Measurements from ENCODE around the gene CDC14A. TPM values are rescaled to one million over a fixed set of nuclear protein-coding genes. Genes with fewer than 3 reads are reported as not detected.
A peak's percentile ranks its signal among the peaks of the same experiment; 100 is the strongest.

The CDC14A gene
- total RNA-seq, 1 donor from 2014 or later, result 17.8 TPM

DNA sequence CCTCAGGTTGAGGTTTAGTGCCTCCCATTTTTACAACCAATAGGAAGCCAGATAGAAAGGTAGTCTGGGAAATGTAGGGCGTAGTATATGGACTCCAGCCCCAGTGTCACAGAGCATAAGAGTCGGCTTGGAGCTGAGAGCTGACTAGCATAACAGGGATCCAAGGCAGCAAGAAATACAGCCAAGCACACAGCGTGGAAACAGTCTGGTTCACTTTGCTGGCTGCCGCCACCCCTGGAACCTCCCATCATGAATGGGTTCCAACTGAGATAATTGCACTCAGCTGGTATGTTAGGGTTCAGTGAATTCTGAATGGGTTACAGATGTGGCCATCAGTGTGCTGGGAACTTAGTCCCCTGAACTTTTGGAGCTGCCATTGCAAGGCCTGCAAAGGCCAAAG, 108.9 kb downstream of the CDC14A start:
- Histone ChIP-seq H3K27me3 (ENCODE audit: low read depth) (no peaks in the 10 kb centered on the region), H3K4me3 (no peak overlapping the region), H3K36me3 (peaks cover 8% of the 10 kb centered on the region), H3K27ac (no peak overlapping the region), H3K9me3 (no peaks in the 10 kb centered on the region), H3K4me1 (peaks cover 15% of the 10 kb centered on the region)
- intact Hi-C loops (cut with DNase I), result loop anchor here (5.0 kb wide), 1 partner anchor 406 kb away; no protein-coding TSS in a partner anchor
- DNase-seq, result no peak
- TF ChIP-seq, protein P1, sequence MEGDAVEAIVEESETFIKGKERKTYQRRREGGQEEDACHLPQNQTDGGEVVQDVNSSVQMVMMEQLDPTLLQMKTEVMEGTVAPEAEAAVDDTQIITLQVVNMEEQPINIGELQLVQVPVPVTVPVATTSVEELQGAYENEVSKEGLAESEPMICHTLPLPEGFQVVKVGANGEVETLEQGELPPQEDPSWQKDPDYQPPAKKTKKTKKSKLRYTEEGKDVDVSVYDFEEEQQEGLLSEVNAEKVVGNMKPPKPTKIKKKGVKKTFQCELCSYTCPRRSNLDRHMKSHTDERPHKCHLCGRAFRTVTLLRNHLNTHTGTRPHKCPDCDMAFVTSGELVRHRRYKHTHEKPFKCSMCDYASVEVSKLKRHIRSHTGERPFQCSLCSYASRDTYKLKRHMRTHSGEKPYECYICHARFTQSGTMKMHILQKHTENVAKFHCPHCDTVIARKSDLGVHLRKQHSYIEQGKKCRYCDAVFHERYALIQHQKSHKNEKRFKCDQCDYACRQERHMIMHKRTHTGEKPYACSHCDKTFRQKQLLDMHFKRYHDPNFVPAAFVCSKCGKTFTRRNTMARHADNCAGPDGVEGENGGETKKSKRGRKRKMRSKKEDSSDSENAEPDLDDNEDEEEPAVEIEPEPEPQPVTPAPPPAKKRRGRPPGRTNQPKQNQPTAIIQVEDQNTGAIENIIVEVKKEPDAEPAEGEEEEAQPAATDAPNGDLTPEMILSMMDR (IDR thresholded peaks at IDR 0.05), result no peak
- ATAC-seq, result peak in 1 of 2 donors; percentile 4

DNA sequence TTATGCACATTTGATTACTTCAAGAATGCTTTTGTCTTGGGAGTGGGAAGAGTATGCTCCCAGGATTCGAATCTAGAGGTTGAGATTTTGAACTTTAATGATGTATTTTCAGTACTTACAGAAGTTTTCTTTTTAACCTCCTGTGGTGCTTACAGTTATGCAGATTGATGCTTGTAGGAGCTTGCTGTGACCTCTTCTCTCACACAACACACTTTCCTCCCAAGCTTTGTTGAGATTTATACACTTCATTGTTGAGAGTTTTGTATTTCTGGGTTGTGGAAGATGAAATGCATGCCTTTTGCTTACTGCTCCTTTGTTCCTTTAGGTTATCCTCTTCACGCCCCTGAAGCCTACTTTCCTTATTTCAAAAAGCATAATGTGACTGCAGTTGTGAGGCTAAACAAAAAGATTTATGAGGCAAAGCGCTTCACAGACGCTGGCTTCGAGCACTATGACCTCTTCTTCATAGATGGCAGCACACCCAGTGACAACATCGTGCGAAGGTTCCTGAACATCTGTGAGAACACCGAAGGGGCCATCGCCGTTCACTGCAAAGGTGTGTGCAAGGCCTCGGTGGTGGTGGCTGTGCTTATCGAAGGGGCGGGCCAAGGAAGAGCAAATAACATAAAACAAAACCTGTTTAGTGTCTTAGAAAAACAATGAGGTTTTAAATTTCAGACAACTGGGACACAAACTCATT, 110.2 kb downstream of the CDC14A start:
- Histone ChIP-seq H3K9me3 (no peaks in the 10 kb centered on the region), H3K27ac (no peak overlapping the region), H3K4me3 (no peak overlapping the region), H3K36me3 (peaks cover 8% of the 10 kb centered on the region), H3K4me1 (peaks cover 15% of the 10 kb centered on the region), H3K27me3 (ENCODE audit: low read depth) (no peaks in the 10 kb centered on the region)
- intact Hi-C loops (cut with DNase I), result loop anchor here (5.0 kb wide), 1 partner anchor 405 kb away; no protein-coding TSS in a partner anchor
- ATAC-seq (no peak), DNase-seq (no peak)
- TF ChIP-seq, protein P1 (IDR thresholded peaks at IDR 0.05), result no peak

DNA sequence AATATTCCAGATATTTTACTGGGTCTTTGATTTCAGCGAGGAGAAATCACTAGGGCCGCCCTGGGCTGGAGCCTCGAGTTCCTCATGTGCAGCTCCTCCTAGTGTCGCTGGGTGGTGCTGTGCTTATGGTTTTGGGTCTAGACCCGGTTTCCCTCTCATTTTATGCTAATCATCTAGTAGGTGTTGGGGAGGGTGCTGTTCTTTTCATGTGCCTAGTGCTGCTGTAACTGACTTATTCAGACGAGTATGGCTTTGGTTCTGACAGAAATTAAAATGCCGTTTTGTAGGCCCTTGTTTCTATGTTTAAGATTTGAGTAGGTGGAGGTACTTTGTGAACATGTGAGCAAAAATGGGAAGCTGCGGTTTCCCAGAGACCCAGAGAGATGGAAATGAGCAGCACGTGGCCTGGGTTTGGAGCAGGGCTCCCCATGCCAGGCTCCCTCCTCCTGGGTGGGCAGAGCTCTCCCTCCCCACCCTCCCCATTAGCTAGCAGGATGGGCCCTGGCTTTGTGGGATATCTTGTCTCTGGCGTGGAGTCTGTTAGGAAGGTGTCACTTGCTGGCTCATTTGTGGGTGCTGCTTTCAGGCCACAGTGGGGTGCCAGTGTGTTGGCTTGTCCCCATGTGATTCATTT, 111.6 kb downstream of the CDC14A start:
- peaks cover 8% of the 10 kb centered on the region for H3K36me3 ChIP-seq
- no peak overlapping the region for H3K4me3 ChIP-seq
- H3K9me3 ChIP-seq, result no peaks in the 10 kb centered on the region
- TF ChIP-seq, protein P1 (IDR thresholded peaks at IDR 0.05), result peak; percentile 72
- DNase-seq (peak; percentile 71), ATAC-seq (peak; percentile 84)
- H3K27ac ChIP-seq, result no peak overlapping the region
- H3K4me1 ChIP-seq, result peaks cover 15% of the 10 kb centered on the region
- intact Hi-C loops (cut with DNase I), result loop anchor here (5.0 kb wide), 1 partner anchor 403 kb away; no protein-coding TSS in a partner anchor
- H3K27me3 ChIP-seq (ENCODE audit: low read depth), result no peaks in the 10 kb centered on the region

DNA sequence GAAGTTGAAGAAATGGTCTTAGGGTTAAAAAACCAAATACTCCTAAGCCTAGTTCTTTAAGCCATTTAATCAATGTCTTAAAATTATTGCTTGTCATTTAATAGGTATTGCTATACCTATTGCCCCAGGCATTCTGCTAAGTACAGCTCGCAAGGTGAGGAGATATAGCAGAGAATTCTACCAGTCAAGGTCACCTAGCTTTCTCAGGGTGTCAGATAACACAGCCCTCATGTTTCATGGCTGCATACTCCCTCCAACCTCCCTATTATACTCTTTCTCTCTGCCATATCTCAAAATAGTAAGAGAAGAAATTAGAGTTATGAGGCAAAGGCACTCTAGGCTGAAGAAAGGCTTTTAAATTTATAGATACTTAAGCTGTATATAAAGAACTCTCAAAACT, 117.3 kb downstream of the CDC14A start:
- Histone ChIP-seq H3K4me3 (no peak overlapping the region), H3K4me1 (no peaks in the 10 kb centered on the region), H3K36me3 (peaks cover 8% of the 10 kb centered on the region), H3K9me3 (no peaks in the 10 kb centered on the region), H3K27me3 (ENCODE audit: low read depth) (no peaks in the 10 kb centered on the region), H3K27ac (no peak overlapping the region)
- TF ChIP-seq, protein P1 (IDR thresholded peaks at IDR 0.05), result no peak
- ATAC-seq (no peak), DNase-seq (no peak)
- intact Hi-C loops (cut with DNase I), result no loop called here

DNA sequence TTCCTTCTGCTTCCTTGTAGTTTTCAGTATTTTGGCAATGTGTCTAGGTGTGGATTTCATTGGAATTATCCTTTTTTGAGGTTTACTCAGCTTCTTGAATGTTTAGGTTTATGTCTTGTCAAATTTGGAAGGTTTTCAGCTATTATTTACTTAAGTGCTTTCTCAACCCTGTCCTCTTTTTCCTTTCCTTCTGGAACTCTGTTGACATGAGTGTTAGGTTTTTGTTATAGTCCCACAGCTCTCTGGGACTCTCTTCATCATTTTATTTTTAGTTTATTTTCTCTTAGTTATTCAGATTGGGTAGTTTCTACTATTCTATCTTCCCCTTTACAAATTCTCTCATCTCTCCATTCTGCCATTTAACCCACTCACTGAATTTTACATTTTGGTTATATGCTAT, 122.5 kb downstream of the CDC14A start:
- Histone ChIP-seq H3K4me3 (no peak overlapping the region), H3K27ac (no peak overlapping the region), H3K4me1 (no peaks in the 10 kb centered on the region), H3K9me3 (no peaks in the 10 kb centered on the region), H3K36me3 (peaks cover 5% of the 10 kb centered on the region), H3K27me3 (ENCODE audit: low read depth) (no peaks in the 10 kb centered on the region)
- ATAC-seq (no peak), DNase-seq (no peak)
- intact Hi-C loops (cut with DNase I), result no loop called here
- TF ChIP-seq, protein P1 (IDR thresholded peaks at IDR 0.05), result no peak

Data from lower lobe of right lung (tissue), 2 donors.